ENCODE results near the gene TJP3.

TJP3 gene

DNA sequence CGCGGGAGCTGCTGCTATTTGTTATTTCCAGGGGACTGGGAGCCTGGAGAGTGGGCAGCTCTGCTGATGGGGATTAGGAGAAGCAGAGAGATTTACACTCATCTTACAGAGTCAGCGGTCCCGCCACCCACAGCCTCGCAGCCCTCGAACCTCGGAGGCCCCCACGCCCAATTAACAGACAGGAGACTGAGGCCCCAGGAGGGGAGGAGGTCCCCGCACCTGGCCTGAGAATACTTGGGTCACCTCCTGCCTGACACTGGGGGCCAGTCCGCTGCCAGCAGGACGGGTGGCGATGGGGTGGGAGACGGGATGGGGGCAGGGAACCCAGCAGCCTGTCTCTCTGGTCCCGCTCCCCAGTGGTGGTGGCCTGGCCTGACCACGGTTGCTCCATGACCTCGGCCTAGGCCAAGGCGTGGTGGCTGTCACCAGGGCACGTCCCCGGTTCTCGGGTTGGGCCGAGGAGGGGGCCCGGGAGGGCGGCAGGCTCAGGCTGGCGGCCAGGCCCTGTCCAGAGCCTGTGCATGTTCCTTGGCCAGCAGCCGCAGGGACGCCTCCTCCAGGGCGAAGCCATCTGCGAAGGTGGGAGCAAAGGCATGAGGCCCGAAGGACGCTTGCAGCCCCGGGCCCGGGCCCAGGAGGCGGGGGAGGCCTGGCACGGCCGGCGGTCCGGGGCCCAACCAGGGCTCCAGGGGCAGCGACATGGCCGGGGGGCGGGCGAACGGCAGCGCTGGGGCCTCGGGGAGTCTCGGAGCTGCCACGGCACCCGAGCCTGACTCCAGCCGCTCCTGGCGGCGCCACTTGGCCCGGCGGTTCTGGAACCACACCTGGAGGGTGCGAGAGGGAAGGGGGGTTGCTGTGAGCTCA, 62.2 kb downstream of the TJP3 start:
- DNase-seq: no peak

DNA sequence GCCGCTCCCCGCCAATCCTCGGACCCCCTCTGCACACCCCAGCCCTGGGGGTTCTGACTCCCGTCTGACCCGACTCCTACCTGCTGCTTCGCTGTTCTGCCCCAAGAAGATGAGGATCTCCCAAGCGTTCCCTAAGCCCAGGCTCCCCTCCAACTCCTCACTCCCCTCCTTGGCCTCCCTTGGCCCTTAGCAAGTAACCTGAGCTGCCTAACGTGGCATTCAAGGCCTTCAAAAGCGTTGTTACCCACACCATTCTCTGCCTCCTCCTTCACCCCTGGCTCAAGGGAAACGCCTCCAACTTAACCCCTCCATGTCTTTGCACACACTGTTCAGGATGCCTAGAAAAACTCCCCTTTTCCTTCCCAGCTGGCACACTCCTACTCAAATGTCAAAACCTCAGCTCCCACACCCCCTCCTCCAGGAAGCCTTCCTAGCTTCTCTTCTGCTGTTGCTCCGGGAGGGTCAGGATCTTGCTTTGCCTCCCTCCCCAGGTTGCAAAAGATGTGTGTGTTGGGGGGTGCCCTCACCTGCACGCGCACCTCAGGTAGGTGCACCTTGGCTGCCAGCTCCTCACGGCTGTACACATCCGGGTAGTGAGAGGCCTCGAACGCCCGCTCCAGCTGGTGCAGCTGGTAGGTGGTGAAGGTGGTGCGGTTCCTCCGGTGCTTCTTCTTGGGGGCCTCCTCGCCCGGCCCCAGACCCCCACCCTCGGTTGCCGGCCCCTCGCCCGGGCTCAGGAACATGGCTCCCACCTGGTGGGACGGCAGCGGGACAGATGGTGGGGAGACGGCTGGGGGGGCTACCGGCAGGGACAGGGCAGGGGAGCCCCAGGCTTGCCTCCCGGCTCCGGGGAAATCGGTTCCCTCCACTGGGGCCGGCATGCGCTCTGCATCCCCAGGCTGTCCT, 63.1 kb downstream of the TJP3 start:
- DNase-seq: no peak

DNA sequence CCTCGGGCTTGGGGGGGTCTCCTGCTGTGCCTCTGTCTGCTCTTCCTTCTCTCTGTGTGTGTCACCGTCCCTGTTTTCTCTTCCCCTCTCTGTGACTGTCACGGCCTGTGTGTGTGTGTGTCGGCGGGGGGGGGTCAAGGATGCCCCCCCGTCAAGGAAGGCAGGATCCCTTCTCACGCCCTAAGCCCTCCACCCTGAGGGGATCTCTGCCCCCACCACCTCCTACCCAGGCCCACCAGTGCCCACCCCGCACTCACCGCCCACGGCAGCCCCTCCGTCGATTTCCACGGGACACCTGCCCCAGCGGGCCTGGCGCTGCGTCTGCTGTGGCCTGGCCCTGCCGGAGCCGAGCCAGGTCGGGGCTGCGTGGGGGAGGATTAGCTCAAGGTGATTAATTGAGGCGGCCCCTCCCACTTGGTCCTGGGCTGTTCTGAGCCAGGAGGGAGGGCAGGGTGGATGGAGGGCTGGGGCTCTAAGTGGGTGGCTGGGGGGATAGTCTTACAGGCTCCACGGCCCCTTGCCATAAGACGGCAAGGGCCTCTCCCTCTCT, 63.8 kb downstream of the TJP3 start, which contains the start of gene RAX2:
Gene RAX2, minus strand, starts transcription at position 323 of the 550 bp plus-strand sequence. CDS start 486 bp downstream, outside the sequence.
- no peak for DNase-seq

DNA sequence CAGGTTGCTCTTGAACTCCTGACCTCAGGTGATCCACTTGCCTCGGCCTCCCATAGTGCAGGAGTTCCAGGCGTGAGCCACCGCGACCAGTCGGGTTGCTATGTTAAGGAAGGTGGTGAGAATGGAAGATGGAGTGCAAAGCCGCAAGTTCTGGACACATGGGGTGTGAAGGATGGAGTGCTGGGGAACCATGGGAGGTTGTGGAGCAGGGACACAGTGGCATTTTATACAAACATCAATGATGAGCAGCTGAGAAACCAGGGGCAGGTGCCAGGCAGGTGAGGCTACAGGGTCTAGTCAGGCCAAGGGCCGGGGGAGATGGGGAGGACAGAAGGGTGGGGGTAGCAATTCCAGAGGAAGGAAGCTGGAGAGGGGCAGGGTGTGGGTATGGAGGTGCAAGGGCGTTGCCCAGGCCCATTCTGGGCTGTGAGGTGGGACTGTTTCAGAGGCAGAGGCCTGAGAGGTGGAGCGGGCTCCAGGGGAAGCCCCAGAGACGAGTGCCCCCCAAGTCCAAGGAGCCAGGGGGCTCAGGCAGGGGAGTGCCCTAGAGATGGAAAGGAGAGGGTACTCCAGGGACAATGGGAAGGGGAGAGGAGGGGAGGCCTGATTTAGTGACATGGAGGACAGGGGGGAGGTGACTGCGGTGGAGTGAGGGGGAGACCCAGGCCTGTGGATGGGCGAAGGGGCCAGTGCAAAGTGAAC, 65.8 kb downstream of the TJP3 start:
- no peak for DNase-seq

DNA sequence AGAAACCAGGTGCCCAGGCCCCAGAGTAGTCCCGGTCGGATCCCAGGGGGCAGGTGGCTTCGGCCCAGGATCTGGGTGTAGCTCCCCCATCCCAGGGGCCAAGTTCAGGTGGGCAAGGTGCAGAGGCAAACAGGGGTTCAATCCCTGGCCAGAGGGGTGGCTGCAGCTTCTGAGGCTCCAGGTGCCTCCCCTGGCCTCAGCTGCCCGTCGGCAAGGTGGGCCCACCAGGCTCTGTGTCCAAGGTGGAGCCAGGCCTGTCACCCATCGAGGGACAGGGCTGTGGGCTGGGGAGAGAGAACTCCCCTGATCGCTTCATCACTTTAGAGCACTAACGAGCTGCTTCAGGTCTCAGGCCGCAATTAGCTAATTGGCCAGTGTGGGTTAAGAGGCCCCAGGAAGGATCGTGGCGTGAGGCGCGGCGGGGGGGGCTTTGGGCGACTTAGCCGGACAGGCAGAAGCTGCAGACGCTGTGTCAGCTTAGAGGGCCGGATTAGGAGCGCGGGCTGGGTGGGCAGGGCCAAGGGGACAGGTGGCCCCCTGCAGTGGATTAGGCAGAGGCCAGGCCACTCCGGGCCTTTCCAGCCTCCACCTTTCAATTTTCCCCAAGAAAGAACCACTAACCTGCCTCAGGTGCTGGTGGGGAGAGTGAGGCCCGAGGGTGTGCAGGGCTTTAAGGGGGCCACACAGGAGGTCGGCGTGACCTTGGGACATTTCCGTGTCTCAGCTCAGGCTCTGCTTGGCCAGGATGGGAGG, 66.6 kb downstream of the TJP3 start:
- no peak for DNase-seq

DNA sequence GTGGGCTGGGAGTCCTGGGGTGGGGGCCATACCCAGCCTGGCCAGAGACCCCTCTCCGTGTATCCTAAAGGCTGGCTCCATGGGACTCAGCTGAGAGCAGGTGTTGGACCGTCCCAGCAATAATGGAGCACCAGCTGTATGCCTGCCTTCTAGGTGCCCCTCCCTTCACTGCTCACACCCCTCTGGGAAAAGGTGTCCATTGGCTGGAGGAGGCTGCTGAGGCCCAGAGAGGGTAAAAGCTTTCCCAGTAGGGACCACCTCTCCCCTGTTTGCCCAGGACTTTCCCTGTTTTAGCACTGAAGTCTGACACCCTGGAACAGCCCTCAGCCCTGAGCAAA, 67.2 kb downstream of the TJP3 start:
- DNase-seq: no peak

DNA sequence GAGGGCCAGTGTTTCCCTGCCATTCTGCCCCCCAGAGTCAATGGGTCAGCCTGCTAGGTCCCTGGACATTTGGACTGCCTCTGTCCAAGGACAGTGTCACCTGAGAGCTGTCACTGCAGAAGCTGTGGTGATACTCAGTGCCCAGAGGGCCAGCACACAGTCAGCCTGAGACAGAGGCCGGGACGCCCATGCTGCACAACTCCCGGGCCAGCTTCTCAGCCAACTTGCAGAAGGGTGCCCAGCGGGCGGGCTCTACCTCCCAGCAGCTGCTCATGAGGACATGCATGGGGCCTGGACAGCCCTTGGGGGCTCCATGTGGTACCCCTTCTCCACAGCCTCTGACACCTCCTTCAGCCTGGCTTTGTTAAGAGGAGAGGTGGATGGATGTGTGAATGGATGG, 67.6 kb downstream of the TJP3 start:
- no peak for DNase-seq

DNA sequence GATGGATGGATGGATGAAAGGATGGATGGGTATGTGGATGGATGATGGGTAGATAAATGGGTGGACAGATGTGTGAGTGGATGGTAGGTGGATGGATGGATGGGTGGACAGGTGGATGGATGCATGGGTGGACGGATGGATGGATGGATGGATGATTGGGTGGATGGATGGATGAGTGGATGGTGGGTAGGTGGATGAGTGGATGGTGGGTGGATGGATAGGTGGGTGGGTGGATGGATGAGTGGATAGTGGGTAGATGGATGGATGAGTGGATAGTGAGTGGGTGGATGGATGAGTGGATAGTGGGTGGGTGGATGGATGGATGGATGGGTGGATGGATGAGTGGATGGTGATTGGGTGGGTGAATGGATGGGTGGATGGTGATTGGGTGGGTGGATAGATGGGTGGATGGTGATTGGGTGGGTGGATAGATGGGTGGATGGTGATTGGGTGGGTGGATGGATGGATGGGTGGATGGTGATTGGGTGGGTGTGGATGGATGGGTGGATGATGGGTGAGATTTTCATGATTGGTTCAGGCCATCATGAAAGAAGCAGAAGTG, 68.4 kb downstream of the TJP3 start:
- DNase-seq: no peak

DNA sequence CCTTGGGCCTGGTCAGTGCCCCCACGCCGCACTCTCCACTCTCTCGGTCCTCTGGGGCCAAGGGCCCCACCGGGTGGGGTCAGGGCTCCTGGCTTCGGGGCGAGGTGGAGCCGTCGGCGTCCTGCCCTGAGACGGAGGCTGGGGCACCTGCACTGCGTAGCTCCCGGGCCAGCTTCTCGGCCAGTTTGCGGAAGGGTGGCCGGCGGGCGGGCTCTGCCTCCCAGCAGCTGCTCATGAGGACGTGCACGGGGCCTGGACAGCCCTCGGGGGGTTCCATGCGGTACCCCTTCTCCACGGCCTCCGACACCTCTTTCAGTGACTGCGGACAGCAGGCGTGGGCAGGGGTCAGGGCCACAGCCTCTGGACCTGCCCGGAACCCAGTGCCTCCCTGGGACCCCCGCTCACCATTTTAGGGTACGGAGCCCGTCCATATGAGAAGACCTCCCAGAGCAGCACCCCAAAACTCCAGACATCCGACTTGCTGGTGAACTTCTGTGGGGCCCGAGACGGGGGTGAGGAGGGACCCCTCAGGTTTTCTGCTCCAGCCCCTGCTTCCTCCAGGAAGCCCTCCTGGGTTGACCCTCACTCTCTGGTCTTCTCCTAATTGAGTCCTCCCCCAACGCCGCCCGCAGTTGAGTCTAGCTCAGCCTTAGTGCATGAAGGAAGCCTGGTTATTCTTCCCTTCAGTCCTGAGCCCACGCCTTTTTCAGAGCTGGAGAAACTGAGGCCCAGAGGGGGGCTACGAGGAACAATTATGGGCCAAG, 70.1 kb downstream of the TJP3 start:
- DNase-seq: no peak

DNA sequence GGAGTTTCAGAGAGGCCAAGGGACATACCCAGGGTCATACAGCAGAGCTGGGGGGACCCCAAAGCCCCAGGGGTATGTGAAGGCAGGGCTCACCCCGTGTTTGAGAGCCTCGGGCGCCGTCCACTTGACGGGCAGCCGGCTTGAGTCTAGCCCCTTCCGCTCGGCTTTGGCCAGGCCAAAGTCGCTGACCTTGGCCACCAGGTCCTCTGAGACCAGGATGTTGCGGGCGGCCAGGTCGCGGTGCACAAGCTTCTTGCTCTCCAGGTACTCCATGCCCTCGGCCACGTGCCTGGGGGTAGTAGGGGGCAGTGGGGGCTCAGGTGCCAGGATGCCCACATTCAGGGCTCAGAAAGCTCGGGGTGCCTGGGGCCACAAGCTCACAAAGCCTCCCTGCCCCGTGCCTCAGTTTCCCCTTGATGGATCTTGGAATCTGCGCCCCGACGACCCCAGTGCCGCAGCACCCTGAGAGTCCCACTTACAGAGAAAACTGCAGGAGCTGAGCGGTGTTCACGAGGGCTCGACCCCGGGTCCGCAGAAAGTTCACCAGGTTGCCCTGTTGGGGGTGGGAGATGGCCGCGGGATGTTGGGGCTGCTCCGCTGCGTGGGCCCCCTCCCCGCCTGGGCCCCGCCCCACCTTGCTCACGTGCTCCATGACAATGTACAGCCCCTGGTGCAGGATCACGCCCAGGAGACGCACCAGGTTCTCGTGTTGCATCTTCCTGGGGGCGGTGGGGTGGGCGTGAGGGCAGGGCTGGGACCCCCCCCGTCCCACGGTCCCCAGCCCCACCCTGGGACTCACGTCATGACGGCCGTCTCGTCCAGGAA, 70.9 kb downstream of the TJP3 start:
- DNase-seq: no peak

DNA sequence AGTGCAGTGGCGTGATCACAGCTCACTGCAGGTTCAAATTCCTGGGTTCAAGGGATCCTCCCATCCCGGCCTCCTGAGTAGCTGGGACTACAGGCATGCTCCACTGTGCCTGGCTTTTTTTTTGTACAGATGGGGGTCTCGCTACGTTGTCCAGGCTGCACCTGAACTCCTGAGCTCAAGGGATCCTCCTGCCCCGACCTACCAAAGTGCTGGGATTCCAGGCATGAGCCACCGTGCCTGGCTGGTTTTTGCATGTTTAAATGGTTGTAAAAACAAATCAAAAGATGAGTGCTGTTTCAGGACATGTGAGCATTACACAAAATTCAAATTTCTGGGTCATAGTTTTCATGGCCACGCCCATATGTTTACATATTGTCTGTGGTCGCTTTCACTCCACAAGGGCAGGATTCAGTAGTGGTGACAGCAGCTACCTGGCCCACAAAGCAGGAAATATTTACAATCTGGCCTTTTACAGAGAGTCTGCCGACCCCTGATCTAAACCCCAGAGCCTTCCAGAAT, 72.7 kb downstream of the TJP3 start:
- no peak for DNase-seq

DNA sequence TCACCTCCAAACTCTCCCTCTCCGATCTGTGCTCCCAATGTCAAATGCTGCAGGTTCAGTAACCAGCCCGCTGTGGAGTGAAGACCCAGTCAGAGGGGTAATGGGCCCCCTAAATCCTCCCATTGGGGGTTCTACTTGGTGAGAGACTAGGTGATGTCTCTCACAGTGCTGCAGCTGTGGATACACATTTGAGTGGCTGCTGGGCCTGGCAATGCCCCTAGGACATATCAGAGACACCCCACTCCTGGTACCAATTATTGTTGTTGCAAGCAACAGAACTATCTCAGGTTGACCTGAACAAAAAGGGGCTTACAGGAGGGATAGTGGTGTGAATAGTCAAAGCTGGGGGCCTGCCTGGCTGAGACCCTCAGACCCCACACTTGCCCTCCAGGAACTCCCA, 73.4 kb downstream of the TJP3 start:
- DNase-seq: no peak

DNA sequence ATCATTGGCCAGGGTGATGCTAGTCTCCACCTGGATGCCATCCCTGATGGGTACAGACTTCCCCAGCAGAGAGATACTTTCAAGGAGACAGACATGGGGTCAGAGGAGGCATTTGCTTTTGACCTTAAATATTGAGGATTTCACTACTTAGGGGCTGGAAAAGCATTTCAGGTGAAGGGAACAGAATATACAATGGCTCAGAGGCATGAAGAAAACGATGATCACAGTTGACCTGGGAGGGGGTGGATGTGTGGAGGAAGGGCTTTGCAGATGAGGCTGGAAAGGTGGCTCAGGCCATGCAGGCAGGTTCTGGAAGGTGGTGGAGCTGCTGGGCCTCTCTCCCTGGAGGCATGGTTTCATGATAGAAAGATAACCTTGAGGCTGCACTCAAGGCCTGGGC, 74.1 kb downstream of the TJP3 start:
- DNase-seq: no peak

DNA sequence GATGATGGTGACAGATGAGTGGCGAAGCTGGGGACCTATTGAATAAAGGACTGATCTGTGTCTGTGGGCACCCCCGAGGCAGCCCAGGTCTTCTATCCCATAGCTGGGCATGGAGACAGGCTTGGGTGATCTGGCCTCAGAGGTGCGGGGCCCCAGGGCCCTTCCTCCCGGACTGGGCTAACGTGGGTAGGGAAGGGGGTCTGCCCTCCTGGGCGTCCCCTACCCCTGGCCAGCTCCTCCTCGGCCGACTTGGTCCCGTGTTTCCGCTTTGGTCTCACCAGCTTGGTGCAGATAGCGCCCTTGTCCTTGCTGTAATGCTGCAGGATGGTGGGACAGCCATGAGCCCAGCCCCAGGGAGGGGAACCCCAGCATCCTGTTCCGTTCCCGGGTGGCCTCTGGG, 74.7 kb downstream of the TJP3 start:
- DNase-seq: no peak

DNA sequence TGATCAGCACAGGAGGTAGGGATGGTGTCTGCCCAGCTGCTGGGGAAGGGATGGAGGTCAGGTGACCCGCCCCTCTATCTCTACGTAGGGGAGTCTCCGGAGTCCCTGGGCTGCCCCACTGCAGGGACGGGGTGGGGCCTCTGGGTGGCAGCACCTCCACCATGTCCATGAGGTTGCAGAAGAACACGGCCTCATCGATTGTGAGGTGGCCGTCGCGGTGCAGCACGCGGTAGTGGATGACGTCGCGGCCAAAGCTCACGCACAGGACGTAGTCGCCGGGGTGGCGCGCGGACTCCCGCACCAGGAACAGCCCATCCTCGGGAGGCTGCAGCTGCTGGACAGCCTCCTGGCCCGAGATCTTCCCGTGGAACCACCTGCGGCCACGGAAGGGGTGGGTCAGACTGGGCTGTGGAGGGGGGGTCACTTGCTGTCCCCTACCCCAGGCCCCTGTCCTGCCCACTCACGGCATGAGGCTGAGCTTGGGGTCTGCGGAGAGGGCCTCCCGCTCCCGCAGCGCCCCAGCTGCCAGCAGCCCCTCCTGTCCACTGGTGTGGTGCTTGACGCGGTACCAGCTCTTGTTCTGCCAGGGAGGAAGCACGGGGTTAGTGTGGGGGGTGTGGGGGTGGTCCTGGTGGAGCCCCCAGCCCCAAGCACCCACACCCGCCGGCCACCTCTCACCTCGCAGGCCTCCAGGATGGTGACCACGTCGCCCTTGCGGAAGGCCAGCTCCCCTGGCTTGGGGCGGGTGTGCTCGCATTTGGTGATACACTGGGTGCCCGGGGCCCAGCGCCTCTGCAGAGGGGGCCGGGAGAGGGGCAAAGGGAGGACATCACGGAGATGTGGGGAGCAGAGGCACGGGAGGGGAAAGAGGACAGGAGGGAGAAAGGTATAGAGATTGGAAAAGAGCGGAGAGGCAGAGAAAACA, 75.7 kb downstream of the TJP3 start:
- no peak for DNase-seq

DNA sequence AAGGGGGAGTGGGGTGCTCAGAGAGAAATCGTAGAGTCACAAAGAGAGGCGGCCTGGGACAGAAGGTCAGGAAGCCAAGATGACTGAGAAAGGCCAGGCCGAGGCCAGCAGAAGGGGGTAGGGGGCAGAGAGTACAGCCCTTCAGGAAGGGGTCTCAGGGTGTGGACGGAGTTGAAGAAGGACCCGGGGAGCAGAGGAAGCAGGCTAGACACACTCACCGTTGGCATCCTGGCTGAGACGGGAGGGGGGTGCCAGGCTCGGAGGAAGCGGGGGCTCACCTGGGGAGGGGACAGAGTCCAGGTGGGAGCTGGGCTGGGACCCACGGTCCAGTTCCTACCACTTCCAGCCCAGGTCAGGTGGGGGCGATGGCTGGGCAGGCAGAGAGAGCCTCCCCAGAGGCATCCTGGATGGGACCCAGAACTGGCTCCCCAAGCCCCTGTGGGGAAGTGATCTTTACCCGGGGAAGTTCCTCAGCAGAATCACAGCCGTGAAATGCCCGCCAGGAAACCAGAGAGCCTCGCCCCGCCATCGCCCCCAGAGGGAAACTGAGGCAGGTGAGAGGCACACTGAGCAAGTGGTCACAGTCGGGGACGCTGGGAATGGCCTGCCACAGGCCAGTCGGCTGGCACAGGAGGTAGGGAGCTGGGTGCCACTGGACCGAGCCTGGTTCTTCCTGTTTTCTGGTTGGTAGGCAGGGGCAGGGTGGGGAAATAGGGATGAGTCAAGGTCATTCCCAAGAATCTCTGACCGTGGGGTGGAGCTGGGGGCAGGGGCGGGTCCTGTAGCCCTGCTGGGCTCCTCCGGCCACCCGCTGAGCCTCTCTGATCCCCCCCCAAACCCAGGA, 76.6 kb downstream of the TJP3 start:
- DNase-seq: peak; percentile 18

DNA sequence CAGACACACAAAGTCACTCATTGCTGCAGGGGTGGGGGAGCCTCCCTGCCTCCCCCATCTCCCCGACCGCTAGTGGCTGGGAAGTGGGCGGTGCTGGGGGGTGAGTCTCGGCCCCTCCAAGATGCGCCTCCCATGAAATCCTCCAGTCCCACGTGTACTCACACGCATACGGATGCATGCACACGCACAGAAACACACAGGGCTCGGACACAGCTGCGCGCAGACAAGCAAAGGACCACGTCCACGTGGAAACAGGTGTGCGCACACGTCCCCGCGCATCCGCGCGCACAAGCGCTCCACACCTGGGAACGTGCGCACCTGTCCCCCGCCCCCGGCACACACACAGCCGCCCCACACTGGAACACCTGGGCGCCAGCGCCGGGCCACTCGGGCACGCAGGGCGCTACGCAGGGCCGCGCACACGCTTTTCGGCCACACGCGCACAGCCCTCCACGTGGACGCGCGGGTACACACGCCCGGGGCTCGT, 77.3 kb downstream of the TJP3 start:
- no peak for DNase-seq
